Esophagus muscularis mucosa (tissue), 4 donors: ENCODE data around the gene C6orf141.

Source experiments
- EP300 ChIP-seq: sonication (generic); formaldehyde crosslinking; IDR thresholded peaks from one replicate; pipeline ENCODE4 v1.6.1; 2017; ENCODE audit warnings: antibody characterized with exemption
- POLR2A ChIP-seq: fragments of 450-650 bp; IDR thresholded peaks from one replicate; pipeline ENCODE4 v1.6.1; 2017; ENCODE audit warnings: antibody characterized with exemption, moderate library complexity, mild to moderate bottlenecking, low read depth
- POLR2AphosphoS5 ChIP-seq, 2 donors: sonication (generic); formaldehyde crosslinking; IDR thresholded peaks; one replicate each; pipeline ENCODE4 v1.6.1; 2017; ENCODE audit warnings: antibody characterized with exemption in 2 of 2
- TF ChIP-seq, protein P1 (sequence below), 3 experiments: fragments of 200-600 bp in 2 of 3; fragments of 450-650 bp in 1 of 3; sonication (generic) in 2 of 3; IDR thresholded peaks; one replicate each; pipeline ENCODE4 v1.5.1; 2017 to 2019; ENCODE audit warnings: antibody characterized with exemption in 3 of 3, mild to moderate bottlenecking in 2 of 3, moderate library complexity in 1 of 3

DNA sequence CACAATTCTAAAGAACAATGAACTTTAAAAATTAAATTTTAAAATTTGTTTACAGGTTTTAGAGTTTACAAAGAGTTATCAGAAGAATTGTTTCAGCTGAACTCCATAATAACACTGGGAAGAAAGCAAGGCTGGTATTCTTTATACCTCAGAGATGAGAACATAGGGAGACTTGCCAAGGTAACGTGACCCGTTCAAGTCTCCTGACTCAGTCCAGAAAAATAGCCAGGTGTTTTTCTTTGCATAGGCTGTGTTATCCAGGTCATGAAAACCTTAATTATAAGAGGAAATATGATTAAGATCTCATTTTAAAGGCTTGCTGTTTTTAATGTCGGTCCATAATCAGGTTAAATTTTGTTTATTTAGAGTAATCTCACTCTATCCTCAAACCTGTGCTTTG is 8.5 kb upstream of the C6orf141 start:
- TF ChIP-seq, protein P1, sequence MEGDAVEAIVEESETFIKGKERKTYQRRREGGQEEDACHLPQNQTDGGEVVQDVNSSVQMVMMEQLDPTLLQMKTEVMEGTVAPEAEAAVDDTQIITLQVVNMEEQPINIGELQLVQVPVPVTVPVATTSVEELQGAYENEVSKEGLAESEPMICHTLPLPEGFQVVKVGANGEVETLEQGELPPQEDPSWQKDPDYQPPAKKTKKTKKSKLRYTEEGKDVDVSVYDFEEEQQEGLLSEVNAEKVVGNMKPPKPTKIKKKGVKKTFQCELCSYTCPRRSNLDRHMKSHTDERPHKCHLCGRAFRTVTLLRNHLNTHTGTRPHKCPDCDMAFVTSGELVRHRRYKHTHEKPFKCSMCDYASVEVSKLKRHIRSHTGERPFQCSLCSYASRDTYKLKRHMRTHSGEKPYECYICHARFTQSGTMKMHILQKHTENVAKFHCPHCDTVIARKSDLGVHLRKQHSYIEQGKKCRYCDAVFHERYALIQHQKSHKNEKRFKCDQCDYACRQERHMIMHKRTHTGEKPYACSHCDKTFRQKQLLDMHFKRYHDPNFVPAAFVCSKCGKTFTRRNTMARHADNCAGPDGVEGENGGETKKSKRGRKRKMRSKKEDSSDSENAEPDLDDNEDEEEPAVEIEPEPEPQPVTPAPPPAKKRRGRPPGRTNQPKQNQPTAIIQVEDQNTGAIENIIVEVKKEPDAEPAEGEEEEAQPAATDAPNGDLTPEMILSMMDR (IDR thresholded peaks at IDR 0.05) = no peak
- no peak for TF ChIP-seq POLR2A
- no peak for TF ChIP-seq EP300
- no peak for TF ChIP-seq POLR2AphosphoS5 (IDR thresholded peaks at IDR 0.05)
